GM19455 (cell line): Measurements from ENCODE around the gene MEOX2.

Experiments
- ATAC-seq: cut with Tn5 transposase; IDR thresholded peaks from one replicate; pipeline ENCODE4 v1.9.1; 2021; ENCODE audit not compliant: unreplicated experiment

Gene MEOX2

DNA sequence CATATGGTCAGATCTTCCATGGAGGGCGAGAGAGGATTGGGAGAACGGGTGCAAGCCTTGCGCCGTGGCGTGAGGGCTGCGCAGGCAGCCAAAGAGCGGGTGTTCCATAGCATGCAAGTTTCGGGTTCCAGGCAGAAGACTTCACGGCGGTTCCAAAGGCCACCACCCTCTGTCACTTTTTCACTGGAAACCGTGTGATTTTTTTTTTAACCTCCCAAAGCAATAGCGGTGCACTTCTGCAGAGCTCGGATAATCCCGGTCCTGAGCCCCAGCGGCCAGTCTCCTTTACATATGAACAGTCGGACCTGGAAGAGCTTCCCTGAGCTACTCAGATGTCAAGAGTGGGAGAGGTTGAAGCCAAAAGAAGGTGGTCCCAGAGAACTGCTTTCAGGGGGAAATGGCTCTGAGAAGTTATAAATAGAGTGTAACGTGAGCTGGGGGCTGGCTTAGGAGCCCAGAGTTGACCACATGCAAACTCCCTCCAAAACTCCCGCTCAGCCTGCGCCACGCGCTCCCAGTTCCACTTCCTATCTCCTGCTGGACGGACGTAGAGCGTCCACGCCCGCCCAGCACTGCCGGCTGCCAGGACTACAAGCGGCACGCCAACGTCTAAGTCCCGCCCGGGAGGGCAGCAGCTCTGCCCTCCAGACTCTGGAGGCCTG lies at the start of gene MEOX2:
Gene MEOX2, minus strand, starts transcription at position 389 of the 662 bp plus-strand sequence. Its CDS starts 281 bp downstream, at position 108.
- no peak for ATAC-seq

DNA sequence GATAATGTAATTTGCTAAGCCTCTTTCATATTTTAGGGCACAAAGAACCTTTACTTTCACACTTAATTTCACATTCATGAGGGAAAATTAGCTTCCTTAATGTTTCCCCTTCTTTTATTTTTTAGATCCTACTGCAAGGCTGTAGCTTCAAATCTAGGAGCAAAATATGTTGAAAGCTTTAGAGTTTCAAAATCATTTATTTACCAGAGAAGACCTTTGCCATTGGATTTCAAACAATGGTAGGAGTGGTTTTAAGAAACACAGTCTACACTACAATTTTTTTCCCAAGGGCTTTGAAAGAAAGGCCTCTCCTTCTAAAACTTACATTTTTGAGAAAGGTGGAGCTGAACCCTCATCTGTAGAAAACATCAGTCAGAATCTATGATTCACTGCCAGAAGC lies 43.3 kb upstream of the MEOX2 start:
- no peak for ATAC-seq

DNA sequence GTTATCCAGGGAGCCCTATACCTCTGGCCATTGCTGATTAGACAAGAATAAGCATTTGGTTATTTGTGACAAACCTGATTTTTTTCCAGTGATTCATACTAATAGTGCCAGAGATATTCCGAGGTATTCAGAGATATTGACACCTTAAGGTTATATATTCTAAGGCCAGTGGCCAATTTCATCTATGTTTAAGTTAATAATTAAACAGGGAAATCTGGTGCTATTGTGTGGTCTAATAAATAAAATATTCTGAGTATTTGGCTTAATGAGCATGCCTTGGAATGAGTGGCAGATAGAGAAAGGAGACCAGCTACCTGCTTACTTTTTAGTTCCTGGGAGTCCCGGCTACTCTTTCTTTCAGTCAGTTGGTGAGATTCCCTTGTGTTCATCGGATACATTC lies 38.6 kb upstream of the MEOX2 start:
- ATAC-seq = no peak

DNA sequence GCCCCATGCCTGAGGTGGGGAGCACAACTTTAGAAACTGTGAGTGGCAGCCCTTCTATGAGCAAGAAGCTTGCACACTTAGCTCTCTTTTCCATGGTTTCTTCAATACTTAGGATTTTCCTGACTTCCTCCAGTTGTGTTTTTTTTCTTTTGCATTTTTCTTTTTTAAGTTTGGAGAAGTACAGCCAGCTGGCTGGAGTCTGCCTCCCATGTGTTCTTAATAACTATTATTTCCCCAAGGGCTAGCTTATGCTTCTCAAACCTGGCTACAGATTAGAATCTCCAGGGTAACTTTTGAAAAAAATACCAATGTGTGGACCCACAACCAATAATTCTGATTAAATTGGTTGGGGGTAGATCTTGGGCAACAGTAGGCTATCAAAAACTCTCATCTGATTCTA lies 37.4 kb upstream of the MEOX2 start:
- no peak for ATAC-seq

DNA sequence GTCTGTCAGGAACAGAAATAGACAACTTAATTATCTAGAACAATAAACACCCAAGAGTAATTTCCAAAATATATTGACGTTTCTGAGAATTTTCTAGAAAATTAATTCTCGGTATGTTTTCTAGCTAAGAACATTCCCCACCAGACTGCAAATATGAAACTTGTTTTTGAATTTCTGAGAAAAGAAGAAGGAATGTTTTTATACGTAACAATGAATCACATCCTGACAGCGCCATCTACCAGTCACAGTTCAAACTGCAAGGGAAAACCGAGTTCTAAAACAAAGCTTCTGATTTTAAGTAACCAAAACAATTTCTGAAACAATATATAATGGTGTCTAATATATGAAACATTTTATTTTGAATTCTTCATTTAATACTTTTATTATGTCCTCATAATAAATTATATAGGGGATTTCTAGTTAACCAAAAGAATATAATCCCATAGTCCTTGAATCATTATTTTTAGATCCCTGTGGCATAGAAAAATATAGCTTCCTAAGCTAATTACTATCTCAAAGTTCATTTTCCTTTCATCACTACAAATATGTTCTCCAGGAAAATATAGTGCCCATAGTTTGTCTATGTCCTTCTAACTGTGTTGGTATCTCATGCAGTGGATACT lies 34.5 kb upstream of the MEOX2 start:
- no peak for ATAC-seq

DNA sequence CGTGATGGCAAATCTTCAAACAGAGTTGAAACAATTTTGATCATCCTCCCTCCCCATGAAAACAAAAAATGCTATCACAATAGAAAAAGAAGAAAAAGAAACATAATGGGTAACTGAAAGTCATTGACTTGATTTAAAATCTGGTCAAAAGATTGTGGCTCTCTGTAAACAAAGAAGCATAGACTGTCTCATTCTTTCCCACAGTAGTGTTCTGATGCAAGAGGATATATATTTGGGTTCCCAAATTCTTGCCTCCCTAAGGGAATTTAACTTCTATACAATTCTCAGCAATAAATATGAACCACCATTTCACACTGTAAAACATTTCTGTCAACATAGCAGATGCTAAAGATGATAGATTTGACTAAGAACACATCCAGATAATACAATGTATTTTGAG lies 32.8 kb upstream of the MEOX2 start:
- no peak for ATAC-seq

DNA sequence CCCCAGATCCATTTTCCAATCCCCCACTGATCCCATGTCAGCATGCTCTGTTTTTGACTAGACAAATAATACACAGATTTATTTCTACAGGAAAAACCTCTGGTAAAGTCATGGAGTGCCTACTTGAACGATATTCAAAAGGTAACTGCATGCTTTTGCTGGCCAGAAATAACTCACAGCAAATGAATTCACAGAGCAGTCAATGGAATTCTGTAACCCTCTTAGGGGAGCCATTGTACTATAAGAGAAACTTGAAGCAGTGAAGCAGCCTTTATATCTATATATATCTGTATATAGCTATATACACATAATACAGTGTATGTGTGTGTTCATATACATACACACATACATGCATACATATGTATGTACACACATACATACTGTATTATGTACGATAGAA lies 29.0 kb upstream of the MEOX2 start:
- no peak for ATAC-seq

DNA sequence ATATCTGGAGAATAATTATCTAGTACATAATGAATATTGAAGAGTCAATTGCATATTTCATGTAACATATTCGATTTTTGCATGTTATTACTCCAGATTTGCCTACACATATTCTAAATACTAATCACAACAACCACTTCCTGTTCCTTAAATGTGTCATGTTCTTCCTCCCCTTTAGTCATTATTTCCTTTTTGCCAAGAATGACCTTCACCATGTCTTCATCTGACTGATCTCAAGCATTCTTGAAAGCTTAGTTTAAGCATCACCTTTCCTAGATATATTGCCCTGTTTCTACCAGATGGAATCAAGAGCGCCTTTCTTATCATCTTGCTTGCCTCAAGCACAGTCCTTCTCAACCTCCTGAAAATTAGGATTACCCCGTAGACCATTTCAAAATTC lies 23.5 kb upstream of the MEOX2 start:
- no peak for ATAC-seq

DNA sequence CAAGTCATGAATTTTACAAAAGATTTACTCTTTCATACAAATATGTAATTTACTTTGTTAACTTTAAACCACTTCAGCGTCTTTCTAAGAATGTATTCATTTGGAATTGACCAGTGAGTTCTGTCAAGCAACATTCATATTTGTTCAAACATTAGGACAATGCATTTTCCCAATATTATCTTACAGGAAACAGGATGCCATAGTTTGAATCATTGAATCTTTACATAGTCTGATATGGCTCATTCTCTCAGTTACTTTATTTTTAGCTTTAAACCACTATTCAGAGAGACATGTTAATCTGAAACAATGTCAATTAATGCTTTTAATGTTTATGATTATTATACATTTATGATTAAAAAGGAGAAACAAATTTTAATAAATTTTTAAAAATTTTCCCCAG lies 21.1 kb upstream of the MEOX2 start:
- ATAC-seq = no peak

DNA sequence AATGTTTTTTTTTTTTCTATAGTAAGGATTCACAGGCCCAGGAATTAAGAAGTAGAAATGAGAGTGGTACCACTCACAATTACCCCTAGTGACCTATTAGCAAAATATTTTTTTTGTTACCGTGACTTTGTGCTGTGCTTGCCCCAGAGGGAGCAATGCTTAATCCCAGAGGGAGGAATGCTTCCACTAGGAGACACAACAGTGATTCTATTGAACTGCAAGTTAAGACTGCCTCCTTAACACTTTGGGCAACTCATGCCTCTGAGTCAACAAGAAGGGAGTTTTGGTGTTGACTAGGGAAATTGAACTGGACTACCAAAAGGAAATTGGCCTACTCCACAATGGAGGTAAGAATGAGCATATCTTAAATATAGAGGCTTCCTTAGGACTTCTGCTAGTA lies 17.2 kb upstream of the MEOX2 start:
- ATAC-seq = no peak

DNA sequence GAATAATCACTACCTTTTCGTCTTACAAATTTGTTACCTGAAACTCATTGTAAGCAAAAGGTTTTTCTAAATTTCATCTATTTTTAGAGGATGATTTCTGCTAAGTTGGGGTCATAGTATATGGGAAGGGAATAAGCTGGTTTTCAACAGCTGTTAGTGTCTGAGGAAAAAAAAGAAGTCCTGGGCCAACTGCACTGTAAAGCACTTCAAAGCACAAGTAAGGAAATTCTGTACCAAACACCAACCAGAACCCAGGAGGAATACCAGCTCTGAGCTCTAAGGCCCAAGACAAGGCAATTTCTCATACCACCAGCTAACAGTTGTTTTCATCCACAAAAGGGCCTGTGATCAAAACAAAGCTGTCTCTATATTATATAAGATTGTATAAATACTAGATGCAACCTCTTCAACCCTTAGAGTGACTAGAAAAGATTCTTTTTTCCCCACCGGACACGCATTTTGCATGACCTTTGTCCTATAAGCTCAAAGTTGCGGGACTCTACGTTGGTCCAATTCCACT lies 6.1 kb upstream of the MEOX2 start:
- no peak for ATAC-seq

DNA sequence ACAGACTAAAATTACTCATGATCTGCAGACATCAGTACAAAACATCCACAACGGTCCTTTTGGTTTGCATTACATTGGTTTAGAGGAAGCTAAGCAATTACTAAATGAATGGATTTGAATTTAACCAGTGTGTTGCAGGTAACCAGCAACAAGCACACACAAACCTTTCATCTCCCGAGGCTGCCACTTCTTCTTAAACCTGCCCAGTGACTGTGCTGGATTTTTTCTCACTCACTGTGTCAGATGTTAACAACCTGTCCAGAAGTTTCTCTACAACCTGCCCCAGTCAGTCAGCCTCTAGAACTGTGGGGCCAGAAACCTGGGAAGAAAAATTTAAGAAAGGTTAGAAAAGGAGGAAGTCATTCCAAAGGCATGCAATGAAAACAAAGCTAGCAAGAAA lies 2.4 kb upstream of the MEOX2 start:
- ATAC-seq = no peak

DNA sequence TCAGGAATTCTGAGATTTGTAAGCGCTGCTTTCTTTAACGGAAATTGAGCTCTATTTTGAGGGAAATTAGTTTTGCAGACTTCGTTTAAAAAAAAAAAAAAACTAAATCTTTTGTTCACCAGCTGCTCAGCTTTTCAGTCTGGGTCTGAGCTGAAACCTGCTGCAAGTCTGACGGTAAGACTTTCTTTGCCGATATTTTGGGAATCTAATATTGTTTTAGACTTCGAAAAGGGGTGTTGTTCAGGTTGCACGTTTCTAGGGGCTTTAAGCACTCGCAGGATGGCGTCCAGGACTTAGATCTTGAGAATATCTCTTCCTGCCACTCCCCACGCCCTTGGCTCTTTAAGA lies 1.8 kb upstream of the MEOX2 start:
- ATAC-seq = no peak

DNA sequence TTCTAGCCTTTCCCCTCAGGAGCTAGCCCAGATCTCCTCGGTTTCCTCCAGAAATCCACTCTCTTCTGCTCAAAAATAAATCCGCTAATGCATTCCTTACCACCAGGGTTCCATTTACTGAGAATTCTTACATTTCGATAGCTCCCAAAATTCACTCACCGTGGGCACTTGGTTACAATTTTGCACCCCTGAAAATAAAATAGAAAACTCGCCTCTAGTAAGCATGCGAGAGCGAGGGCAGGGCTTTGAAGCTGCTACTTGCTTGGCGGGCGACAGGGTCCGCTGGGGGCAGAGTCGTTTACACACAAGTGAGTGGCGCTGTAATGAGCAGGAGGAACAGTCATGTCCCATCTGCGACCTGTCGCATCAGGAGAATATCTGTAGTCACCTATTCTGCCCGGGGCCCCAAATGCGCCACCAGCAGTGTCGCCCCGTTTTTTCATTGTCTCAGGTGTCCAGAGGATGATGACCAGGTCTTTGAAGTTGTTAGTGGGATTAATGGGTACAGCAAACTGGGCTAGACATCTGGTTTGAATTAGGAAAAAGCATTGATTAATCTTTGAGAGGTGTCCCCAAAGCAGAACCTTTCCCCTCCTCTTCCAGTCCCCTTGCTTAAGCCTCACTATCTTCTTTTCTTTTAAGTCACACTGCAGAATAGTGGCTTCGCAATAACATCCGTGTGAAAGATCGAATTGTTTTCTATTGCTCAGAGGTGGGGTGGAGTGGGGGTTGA lies 1.2 kb upstream of the MEOX2 start:
- no peak for ATAC-seq

DNA sequence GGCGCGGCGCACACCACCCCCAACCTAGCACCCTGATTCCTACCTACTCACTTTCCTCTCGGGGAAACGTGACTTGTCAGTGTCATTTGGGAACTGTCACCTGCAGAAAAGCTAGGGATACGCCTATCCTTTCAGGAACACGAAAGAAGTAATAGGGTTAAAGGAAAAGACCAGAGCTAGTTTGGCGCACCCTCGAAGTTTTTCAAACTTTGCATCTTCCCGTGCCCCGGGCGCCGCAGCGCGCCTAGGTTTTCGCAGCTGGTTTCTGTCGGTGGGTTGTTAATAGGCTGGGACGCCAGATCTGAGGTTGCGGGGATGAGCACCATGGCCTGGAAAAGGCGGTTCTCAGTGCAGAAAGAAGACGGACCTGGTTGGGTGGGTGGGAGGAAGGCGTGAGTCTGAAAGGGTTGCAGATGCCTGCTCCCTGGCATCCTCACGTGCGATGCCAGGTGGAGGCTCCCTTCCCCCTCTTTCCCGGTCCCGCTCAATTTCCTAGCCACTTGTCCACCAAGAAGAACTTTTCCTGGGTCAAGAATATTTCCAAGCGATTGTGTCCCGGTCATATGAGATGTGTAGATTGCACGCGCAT lies 568 bp upstream of the MEOX2 start:
- no peak for ATAC-seq

DNA sequence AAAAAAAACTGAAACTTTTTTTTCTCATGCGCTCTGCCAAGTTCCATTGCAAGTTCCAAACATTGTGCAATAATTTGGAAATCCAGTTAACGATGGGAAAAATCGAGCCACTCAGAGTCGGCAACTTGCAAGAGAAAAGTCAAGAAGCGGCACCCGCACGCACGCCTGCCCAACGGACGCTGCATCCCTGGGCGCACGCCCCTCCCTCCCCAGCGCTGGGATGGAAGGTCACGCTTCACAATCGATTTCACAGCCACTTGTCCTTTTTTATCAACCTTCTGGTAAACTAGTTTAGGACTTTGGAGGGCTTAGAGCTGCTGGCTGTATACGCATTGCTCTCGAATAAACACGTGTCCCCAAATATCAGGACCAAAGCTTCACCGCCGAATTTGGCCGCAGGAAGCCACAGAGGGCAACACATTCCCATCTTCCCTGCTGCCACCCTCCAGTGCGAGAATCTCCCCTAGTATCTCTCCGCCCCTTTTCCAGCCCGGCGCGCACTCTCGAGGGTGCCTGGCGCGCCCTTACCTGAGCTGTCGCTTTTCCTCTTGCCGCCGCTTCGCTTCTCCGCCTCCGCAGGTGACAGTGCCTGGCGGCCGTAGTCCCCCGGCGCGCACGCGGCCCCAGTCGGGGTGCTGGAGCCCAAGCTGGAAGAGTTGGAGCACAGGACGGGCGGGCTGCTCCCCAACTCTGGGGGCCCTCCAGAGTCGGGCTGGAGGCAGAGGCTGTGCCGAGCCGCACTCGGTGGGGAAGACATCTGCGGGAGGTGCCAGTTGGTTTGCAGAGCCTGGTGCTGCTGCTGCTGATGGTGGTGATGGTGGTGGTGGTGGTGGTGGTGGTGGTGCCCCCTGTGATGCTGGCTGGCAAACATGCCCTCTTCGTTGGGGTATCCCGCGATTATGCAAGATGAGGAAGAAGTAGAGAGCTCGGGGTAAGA lies 857 bp downstream of the MEOX2 start:
- no peak for ATAC-seq

DNA sequence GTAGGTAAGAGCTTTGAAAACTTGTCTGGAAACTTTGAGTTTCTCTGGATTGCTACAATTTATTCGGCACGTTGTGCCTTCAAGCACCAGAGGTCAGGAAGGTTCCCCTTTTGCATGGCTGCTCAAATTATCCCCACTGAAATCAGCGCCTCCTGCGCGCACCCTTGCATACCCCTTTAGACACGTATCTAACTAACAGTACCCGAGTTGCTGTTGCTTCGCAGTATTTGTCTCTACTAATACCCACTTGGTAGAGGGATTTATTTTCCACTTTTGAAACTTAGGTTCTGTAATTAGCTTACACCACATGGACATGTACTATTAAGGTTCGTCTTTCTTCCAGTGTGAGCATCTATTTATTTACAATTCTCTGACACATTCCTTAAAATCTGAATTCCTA lies 1.6 kb downstream of the MEOX2 start:
- no peak for ATAC-seq

DNA sequence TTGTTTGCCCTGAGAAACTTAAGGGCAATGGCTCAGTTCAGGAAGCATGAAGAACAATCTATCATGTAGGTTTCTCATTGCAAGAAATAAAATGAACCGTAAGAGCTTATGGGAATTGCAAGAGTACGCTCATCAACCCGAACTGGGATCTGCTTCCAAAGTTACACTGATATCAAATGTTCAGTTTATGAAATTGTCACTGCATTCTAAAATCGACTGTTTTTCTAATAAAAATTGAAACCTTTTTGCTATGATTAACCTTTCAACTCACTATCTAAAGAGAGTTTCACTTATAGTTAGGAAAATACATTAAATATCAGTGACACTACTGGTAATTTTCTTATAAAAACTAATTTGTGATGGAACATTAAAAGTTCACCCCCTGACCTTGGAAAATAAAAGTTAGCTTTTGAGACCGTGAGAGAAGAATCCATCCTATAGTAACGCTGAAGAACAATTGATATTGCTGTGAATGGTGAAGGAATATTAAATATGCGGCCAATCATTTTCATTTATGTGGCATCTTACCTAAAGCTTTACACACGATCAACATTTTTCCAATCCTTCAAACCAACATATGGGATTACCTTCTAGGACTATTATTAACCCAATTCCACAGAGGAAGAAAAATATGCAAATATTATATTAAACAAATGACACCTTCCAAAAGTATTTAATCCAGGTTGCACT lies 2.2 kb downstream of the MEOX2 start:
- ATAC-seq = no peak

DNA sequence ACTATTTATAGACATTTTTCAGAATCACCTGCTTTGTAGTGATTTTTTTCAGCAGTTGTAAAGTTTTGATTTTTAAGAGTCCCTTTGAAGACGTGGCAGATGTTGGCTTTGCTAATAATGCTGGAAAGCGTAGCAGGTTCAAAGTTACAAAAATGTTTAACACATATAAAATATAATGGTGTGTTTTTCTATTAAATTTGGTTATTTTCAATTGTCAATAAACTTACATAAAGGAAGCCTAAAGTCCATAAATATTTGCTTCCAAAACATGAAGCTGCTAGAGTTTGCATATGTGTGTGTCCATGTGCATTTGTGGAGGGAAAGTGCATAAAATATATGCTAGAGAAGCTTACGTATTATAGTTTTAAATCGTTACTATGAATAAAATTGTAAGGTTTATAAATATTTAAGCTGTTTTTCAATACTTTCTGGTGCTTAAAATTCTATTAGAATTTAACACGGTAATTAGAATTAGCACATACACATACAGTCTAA lies 3.7 kb downstream of the MEOX2 start:
- ATAC-seq = no peak

DNA sequence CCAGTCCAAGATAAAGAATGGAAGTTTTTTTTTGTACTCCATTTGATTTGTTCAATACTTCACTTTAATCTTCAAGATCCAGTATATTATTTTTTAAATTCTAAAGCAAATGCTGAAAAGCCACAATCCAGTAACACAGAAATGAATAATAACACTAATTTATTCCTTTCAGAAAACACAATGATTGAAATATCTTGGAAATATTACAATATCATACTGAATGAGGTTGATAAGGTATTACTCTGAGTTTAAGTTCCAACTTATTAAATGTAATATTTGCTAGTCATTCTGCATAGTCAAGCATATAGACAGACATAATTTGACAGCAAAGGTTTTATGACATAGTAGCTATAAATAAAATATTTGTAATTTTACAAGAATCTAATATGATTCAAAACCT lies 4.4 kb downstream of the MEOX2 start:
- ATAC-seq = no peak
